PC-3 (cell line): ENCODE measurements around the gene GATA1. TPM values are rescaled to one million over a fixed set of nuclear protein-coding genes. Genes with fewer than 3 reads are reported as not detected.

Experiments used
- ATAC-seq: fragments of 200-7000 bp; cut with Tn5 transposase; 2 replicates; pipeline ENCODE4 v1.9.1; 2020; ENCODE audit warnings: mild to moderate bottlenecking, moderate library complexity
- BruUV-seq: library from RNA; stranded (reverse); fragments of 400-500 nt; replicated peaks from 2 replicates; lab custom pipeline; 2021; lab: Mats Ljungman, UMichigan
- CTCF ChIA-PET: fragments of 300-600 bp; sonication (Branson Sonifier 250); formaldehyde crosslinking; loops from one replicate; lab custom pipeline; 2022; ENCODE audit warnings: antibody characterized with exemption; lab: Charles Lee
- POLR2A ChIA-PET: fragments of 300-600 bp; sonication (Branson Sonifier 250); formaldehyde crosslinking; loops from one replicate; lab custom pipeline; 2022; ENCODE audit warnings: antibody characterized with exemption; ENCODE audit not compliant: unreplicated experiment; lab: Charles Lee
- DNase-seq: peaks from one replicate; pipeline ENCODE4 v3.0.0-alpha.2; 2015
- H2AFZ ChIP-seq: fragments of 300-600 bp; sonication (generic); 2 replicates; pipeline ENCODE4 v1.6.0; 2016; ENCODE audit warnings: antibody characterized with exemption, low read length
- H3F3A ChIP-seq: fragments of 300-600 bp; sonication (generic); one replicate; pipeline ENCODE4 v1.6.0; 2017; ENCODE audit warnings: antibody characterized with exemption, low read length, control low read depth, mild to moderate bottlenecking; ENCODE audit not compliant: unreplicated experiment
- H3K27ac ChIP-seq: fragments of 300-600 bp; sonication (generic); 2 replicates; pipeline ENCODE4 v1.5.1; 2016; ENCODE audit warnings: mild to moderate bottlenecking, low read length
- H3K27me3 ChIP-seq: fragments of 300-600 bp; sonication (generic); 2 replicates; pipeline ENCODE4 v1.6.1; 2016; ENCODE audit warnings: low read length, mixed read lengths
- H3K36me3 ChIP-seq: fragments of 300-600 bp; sonication (generic); 2 replicates; pipeline ENCODE4 v1.6.1; 2016; ENCODE audit warnings: low read depth, mixed run types, low read length, mixed read lengths
- H3K4me1 ChIP-seq: fragments of 300-600 bp; sonication (generic); 2 replicates; pipeline ENCODE4 v1.5.1; 2016; ENCODE audit warnings: low read length; ENCODE audit not compliant: insufficient read depth
- H3K4me2 ChIP-seq: fragments of 300-600 bp; sonication (generic); 2 replicates; pipeline ENCODE4 v1.6.0; 2016; ENCODE audit warnings: low read length
- H3K4me3 ChIP-seq: fragments of 300-600 bp; sonication (generic); 2 replicates; pipeline ENCODE4 v1.5.1; 2016; ENCODE audit warnings: mild to moderate bottlenecking, low read length, mixed read lengths
- H3K79me2 ChIP-seq: fragments of 300-600 bp; sonication (generic); 2 replicates; pipeline ENCODE4 v1.6.1; 2017; ENCODE audit warnings: low read length, mixed read lengths
- H3K9ac ChIP-seq: fragments of 300-600 bp; sonication (generic); 2 replicates; pipeline ENCODE4 v1.6.0; 2016; ENCODE audit warnings: mild to moderate bottlenecking, low read length
- H3K9me2 ChIP-seq: fragments of 300-600 bp; sonication (generic); replicated peaks from 2 replicates; pipeline ENCODE4 v1.6.1; 2016; ENCODE audit warnings: mixed run types, low read length, mixed read lengths
- H3K9me3 ChIP-seq: fragments of 300-600 bp; sonication (generic); 2 replicates; pipeline ENCODE4 v1.6.1; 2016; ENCODE audit warnings: low read length, mixed read lengths
- H4K20me1 ChIP-seq: fragments of 300-600 bp; sonication (generic); 2 replicates; pipeline ENCODE4 v1.6.1; 2016; ENCODE audit warnings: low read length, mixed read lengths
- CTCF ChIP-seq: fragments of 300-600 bp; sonication (generic); conservative IDR thresholded peaks from 2 replicates; pipeline ENCODE4 v1.5.1; 2017; ENCODE audit warnings: antibody characterized with exemption, low read depth, mild to moderate bottlenecking, low read length
- EZH2 ChIP-seq: fragments of 300-600 bp; sonication (generic); IDR thresholded peaks from one replicate; pipeline ENCODE4 v1.6.1; 2017; ENCODE audit warnings: antibody characterized with exemption, mild to moderate bottlenecking, low read length; ENCODE audit not compliant: unreplicated experiment
- EZH2phosphoT487 ChIP-seq: fragments of 300-600 bp; sonication (generic); IDR thresholded peaks from 2 replicates; pipeline ENCODE4 v1.6.1; 2018; ENCODE audit warnings: mild to moderate bottlenecking, antibody characterized with exemption, low read length, borderline replicate concordance
- intact Hi-C: fragments of 100-400 bp; cut with micrococcal nuclease; formaldehyde crosslinking; loops from 2 replicates; pipeline ENCODE4 v1.9.0; 2023
- total RNA-seq: library from RNA; depleted of rRNA; stranded (reverse); fragments of >200 nt; gene quantifications from 2 replicates; pipeline ENCODE4 v1.2.3, GENCODE V29; 2014

The GATA1 gene
- total RNA-seq, 1 experiment from 2014 or later, result not detected

DNA sequence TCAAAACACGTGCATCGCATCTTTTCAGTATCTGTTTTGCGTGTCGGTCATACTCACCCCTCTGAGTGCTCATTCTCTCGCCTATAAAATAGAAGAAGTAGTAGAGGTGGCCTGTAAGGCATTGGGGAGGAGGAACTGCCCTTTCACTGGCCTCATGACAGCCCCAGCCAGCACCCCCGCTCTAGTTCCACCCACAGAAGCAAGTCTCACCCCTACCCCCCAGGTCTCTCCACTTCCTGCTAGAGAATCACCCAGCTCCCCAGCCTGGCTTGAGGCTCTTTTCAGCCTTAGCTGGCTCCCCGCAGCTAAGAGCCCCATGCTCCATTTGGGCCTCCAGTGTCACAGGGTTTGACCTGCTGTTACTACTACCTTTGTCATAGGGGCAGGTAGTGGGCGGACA lies 27.3 kb downstream of the GATA1 start:
- no peak overlapping the region for H3K4me3 ChIP-seq
- BruUV-seq, result no TSS peak
- no peak overlapping the region for H3K27ac ChIP-seq
- no peaks in the 10 kb centered on the region for H3K79me2 ChIP-seq
- no peak overlapping the region for H3K9ac ChIP-seq
- ChIA-PET POLR2A (no interaction called here), CTCF (no interaction called here)
- no peak for TF ChIP-seq CTCF
- H4K20me1 ChIP-seq, result no peaks in the 10 kb centered on the region
- H3K27me3 ChIP-seq, result no peaks in the 10 kb centered on the region
- H2AFZ ChIP-seq, result no peak overlapping the region
- intact Hi-C loops, result no loop called here
- H3K4me1 ChIP-seq, result no peaks in the 10 kb centered on the region
- H3K36me3 ChIP-seq, result no peaks in the 10 kb centered on the region
- H3F3A ChIP-seq, result no peaks in the 10 kb centered on the region
- no peak overlapping the region for H3K4me2 ChIP-seq
- no peaks in the 10 kb centered on the region for H3K9me3 ChIP-seq
- DNase-seq (no peak), ATAC-seq (no peak)
- H3K9me2 ChIP-seq, result no peaks in the 10 kb centered on the region

- ATAC-seq (no peak), DNase-seq (no peak)
- intact Hi-C loops, result no loop called here
- Histone ChIP-seq H3F3A (no peaks in the 10 kb centered on the region), H3K4me3 (no peak overlapping the region), H2AFZ (no peak overlapping the region), H3K4me1 (no peaks in the 10 kb centered on the region), H3K9me3 (no peaks in the 10 kb centered on the region), H3K79me2 (no peaks in the 10 kb centered on the region), H3K27me3 (no peaks in the 10 kb centered on the region), H3K36me3 (no peaks in the 10 kb centered on the region), H3K9ac (no peak overlapping the region), H3K4me2 (no peak overlapping the region), H4K20me1 (no peaks in the 10 kb centered on the region), H3K27ac (no peak overlapping the region), H3K9me2 (no peaks in the 10 kb centered on the region)
- TF ChIP-seq CTCF, result no peak
- TF ChIP-seq EZH2phosphoT487, result no peak
- TF ChIP-seq EZH2, result no peak
- no TSS peak for BruUV-seq
- CTCF ChIA-PET, result no interaction called here
- POLR2A ChIA-PET, result no interaction called here
Observed at GRCh38 chrX:48814722-48815121, 28.3 kb downstream of the GATA1 start.

- H3K79me2 ChIP-seq, result no peaks in the 10 kb centered on the region
- TF ChIP-seq EZH2phosphoT487, result no peak
- no peak overlapping the region for H3K9ac ChIP-seq
- H3K4me2 ChIP-seq, result no peak overlapping the region
- H3K9me2 ChIP-seq, result no peaks in the 10 kb centered on the region
- intact Hi-C loops, result no loop called here
- BruUV-seq, result no TSS peak
- H3K27ac ChIP-seq, result no peak overlapping the region
- H3K36me3 ChIP-seq, result no peaks in the 10 kb centered on the region
- no peak overlapping the region for H2AFZ ChIP-seq
- H3F3A ChIP-seq, result no peaks in the 10 kb centered on the region
- DNase-seq (no peak), ATAC-seq (no peak)
- H3K27me3 ChIP-seq, result no peaks in the 10 kb centered on the region
- no peak overlapping the region for H3K4me3 ChIP-seq
- CTCF ChIA-PET, result no interaction called here
- no peaks in the 10 kb centered on the region for H3K9me3 ChIP-seq
- H4K20me1 ChIP-seq, result no peaks in the 10 kb centered on the region
- H3K4me1 ChIP-seq, result no peaks in the 10 kb centered on the region
- POLR2A ChIA-PET, result no interaction called here
Observed at GRCh38 chrX:48815266-48815665, 28.9 kb downstream of the GATA1 start.
